ENCODE results near the gene DSCAML1. TPM values are rescaled to one million over a fixed set of nuclear protein-coding genes. Genes with fewer than 3 reads are reported as not detected.

The DSCAML1 gene
- total and polyA plus RNA-seq, 4 donors = 0.18 to 1.5 (median 1.1) TPM

DNA sequence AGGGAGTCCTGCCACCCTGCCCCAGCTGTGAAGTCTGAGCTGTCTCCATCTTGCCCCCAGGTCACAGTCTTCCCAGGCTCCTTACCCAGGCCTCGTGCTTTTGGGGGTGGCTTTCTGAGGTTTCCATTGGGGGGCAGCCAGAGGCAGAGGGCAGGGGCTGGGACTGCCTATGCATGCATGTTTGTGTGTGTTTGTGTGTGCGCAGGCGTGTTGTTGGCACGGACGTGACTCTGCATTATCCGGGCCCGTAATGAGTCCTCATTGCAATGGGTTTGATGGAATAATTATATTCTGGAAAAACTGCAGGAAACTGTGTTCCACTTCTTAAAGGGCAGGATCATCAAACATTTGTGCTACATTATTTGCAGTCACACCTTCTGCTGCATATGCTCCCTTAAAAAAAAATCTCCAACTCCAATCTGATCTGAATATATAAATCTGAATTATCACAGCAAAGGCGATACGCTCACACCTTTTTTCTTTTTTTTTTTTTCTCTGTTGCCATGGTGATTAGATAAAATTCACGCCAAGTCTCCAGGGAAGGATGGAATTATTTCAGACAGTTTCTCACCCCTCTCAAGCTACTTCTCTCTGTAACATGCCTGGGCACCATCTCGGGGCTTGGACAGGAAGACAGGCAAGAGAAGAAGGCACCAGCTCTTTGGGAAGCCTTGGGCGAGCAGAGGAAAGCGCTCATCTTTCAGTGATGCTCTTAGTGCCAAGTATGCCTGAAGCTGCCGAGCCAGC, 45.9 kb downstream of the DSCAML1 start:
- no peaks in the 10 kb centered on the region for H3K27me3 ChIP-seq (ENCODE audit: control insufficient read depth in 3 of 3, insufficient read depth in 3 of 3, low read length in 2 of 3)
- TF ChIP-seq, protein P1, sequence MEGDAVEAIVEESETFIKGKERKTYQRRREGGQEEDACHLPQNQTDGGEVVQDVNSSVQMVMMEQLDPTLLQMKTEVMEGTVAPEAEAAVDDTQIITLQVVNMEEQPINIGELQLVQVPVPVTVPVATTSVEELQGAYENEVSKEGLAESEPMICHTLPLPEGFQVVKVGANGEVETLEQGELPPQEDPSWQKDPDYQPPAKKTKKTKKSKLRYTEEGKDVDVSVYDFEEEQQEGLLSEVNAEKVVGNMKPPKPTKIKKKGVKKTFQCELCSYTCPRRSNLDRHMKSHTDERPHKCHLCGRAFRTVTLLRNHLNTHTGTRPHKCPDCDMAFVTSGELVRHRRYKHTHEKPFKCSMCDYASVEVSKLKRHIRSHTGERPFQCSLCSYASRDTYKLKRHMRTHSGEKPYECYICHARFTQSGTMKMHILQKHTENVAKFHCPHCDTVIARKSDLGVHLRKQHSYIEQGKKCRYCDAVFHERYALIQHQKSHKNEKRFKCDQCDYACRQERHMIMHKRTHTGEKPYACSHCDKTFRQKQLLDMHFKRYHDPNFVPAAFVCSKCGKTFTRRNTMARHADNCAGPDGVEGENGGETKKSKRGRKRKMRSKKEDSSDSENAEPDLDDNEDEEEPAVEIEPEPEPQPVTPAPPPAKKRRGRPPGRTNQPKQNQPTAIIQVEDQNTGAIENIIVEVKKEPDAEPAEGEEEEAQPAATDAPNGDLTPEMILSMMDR (IDR thresholded peaks at IDR 0.05; ENCODE audit: control extremely low read depth, extremely low read depth) = no peak
- no peak overlapping the region for H3K9ac ChIP-seq (ENCODE audit: insufficient read depth in 1 of 2, low read length in 2 of 2)
- H3K27ac ChIP-seq (ENCODE audit: low read depth in 1 of 2, low read length in 1 of 2) = no peak overlapping the region
- H3K4me1 ChIP-seq (ENCODE audit: control insufficient read depth in 5 of 5, insufficient read depth in 5 of 5, low read length in 5 of 5) = no peaks in the 10 kb centered on the region
- no peak overlapping the region for H3K4me3 ChIP-seq
- ATAC-seq (ENCODE audit: insufficient read depth, low FRiP score) = no peak
- 91 to 93% methylated on average over 14 of the region's 14 CpGs for WGBS, 2 donors
- H3K9me3 ChIP-seq (ENCODE audit: control insufficient read depth in 4 of 4, insufficient read depth in 3 of 4, low read length in 3 of 4) = no peaks in the 10 kb centered on the region
- DNase-seq = no peak
- no peaks in the 10 kb centered on the region for H3K36me3 ChIP-seq (ENCODE audit: control insufficient read depth in 4 of 4, insufficient read depth in 4 of 4, low read length in 4 of 4)

DNA sequence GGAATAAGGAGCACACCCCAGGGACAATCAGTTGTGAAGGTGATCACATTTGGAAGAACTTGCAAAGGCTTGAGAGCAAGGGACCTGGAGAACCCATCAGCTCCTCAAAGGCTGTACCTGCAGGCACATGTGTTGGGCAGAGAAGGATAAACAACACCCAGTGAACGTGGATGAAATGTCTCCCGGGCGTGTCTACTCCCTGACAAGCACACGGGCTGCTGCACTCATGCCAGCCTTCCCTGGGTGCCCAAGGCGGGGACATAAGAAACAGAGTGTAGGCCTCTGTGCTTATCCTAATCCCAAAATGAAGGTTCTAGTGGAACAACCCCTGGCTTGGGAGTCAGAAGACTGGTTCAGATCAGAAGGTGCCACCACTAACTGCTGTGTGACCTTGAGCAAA, 46.7 kb downstream of the DSCAML1 start:
- Histone ChIP-seq H3K4me3 (no peak overlapping the region), H3K4me1 (ENCODE audit: control insufficient read depth in 5 of 5, insufficient read depth in 5 of 5, low read length in 5 of 5) (no peaks in the 10 kb centered on the region), H3K9me3 (ENCODE audit: control insufficient read depth in 4 of 4, insufficient read depth in 3 of 4, low read length in 3 of 4) (no peaks in the 10 kb centered on the region), H3K27ac (ENCODE audit: low read depth in 1 of 2, low read length in 1 of 2) (no peak overlapping the region), H3K9ac (ENCODE audit: insufficient read depth in 1 of 2, low read length in 2 of 2) (no peak overlapping the region), H3K27me3 (ENCODE audit: control insufficient read depth in 3 of 3, insufficient read depth in 3 of 3, low read length in 2 of 3) (no peaks in the 10 kb centered on the region), H3K36me3 (ENCODE audit: control insufficient read depth in 4 of 4, insufficient read depth in 4 of 4, low read length in 4 of 4) (no peaks in the 10 kb centered on the region)
- no peak for ATAC-seq (ENCODE audit: insufficient read depth, low FRiP score)
- 85 to 94% methylated on average over 5 of the region's 5 CpGs for WGBS, 2 donors
- no peak for DNase-seq
- TF ChIP-seq, protein P1 (IDR thresholded peaks at IDR 0.05; ENCODE audit: control extremely low read depth, extremely low read depth) = no peak

DNA sequence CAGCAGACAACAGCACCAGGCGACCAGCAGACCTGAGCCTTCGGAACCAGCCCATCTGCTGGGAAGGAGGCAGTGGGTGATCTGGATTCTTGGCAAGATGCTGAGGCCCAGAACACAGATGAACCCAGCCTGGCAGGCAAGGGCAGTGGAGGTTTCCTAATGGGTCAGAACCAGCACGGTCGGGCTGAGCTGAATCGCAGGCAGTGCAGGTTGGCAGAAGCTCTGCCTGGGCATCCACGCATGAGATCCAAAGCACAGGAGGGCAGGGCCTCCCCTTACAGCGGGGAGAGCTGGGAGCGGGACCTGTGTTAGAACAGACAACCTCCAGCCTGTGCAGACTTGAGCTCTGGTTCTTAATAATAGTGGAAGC, 47.5 kb downstream of the DSCAML1 start:
- Histone ChIP-seq H3K27me3 (ENCODE audit: control insufficient read depth in 3 of 3, insufficient read depth in 3 of 3, low read length in 2 of 3) (no peaks in the 10 kb centered on the region), H3K9me3 (ENCODE audit: control insufficient read depth in 4 of 4, insufficient read depth in 3 of 4, low read length in 3 of 4) (no peaks in the 10 kb centered on the region), H3K9ac (ENCODE audit: insufficient read depth in 1 of 2, low read length in 2 of 2) (no peak overlapping the region), H3K4me1 (ENCODE audit: control insufficient read depth in 5 of 5, insufficient read depth in 5 of 5, low read length in 5 of 5) (no peaks in the 10 kb centered on the region), H3K27ac (ENCODE audit: low read depth in 1 of 2, low read length in 1 of 2) (no peak overlapping the region), H3K36me3 (ENCODE audit: control insufficient read depth in 4 of 4, insufficient read depth in 4 of 4, low read length in 4 of 4) (no peaks in the 10 kb centered on the region), H3K4me3 (no peak overlapping the region)
- WGBS, 2 donors = 91 to 95% methylated on average over 8 of the region's 8 CpGs
- DNase-seq (no peak), ATAC-seq (ENCODE audit: insufficient read depth, low FRiP score) (no peak)
- TF ChIP-seq, protein P1 (IDR thresholded peaks at IDR 0.05; ENCODE audit: control extremely low read depth, extremely low read depth) = no peak
